ENCODE measurements around the gene GPR65.
"Not testable (repeated sequence)": the region's sequence is repeated elsewhere in the genome, so short reads cannot be mapped to it uniquely, and the experiment has no call there.

Gene GPR65

GRCh38 chr14:88004506-88005036, 364 bp upstream of the GPR65 start:
- no peak for DNase-seq (ENCODE audit: low read depth)

GRCh38 chr14:88005978-88006851, 1.3 kb downstream of the GPR65 start:
- DNase-seq (ENCODE audit: low read depth) = no peak

- no peak for DNase-seq (ENCODE audit: low read depth)
Measured at GRCh38 chr14:88007608-88008007, 2.7 kb downstream of the GPR65 start.

- no peak for DNase-seq (ENCODE audit: low read depth)
Measured at GRCh38 chr14:88008039-88008742, 3.3 kb downstream of the GPR65 start.

GRCh38 chr14:88009486-88009885, 4.6 kb downstream of the GPR65 start:
- no peak for DNase-seq (ENCODE audit: low read depth)

- no peak for DNase-seq (ENCODE audit: low read depth)
Measured at GRCh38 chr14:88010331-88010730, 5.4 kb downstream of the GPR65 start.

GRCh38 chr14:88012495-88012894, 7.6 kb downstream of the GPR65 start:
- DNase-seq (ENCODE audit: low read depth) = no peak

GRCh38 chr14:88013750-88014349, 8.9 kb downstream of the GPR65 start:
- DNase-seq (ENCODE audit: low read depth) = peak; percentile 32

- no peak for DNase-seq (ENCODE audit: low read depth)
Measured at GRCh38 chr14:88016768-88017167, 11.8 kb downstream of the GPR65 start.

GRCh38 chr14:88017535-88017934, 12.6 kb downstream of the GPR65 start:
- DNase-seq (ENCODE audit: low read depth) = no peak

GRCh38 chr14:88023658-88024187, 18.8 kb downstream of the GPR65 start:
- no peak for DNase-seq (ENCODE audit: low read depth)

GRCh38 chr14:88024252-88025086, 19.5 kb downstream of the GPR65 start:
- not testable (repeated sequence) for DNase-seq (ENCODE audit: low read depth)

- no peak for DNase-seq (ENCODE audit: low read depth)
Measured at GRCh38 chr14:88025313-88025712, 20.4 kb downstream of the GPR65 start.

- DNase-seq (ENCODE audit: low read depth) = no peak
Measured at GRCh38 chr14:88026890-88027289, 22.0 kb downstream of the GPR65 start.

- DNase-seq (ENCODE audit: low read depth) = no peak
Measured at GRCh38 chr14:88029500-88029899, 24.6 kb downstream of the GPR65 start.

GRCh38 chr14:88030079-88030478, 25.1 kb downstream of the GPR65 start:
- DNase-seq (ENCODE audit: low read depth) = no peak

- no peak for DNase-seq (ENCODE audit: low read depth)
Measured at GRCh38 chr14:88030892-88031291, 26.0 kb downstream of the GPR65 start.

GRCh38 chr14:88032373-88032772, 27.4 kb downstream of the GPR65 start:
- no peak for DNase-seq (ENCODE audit: low read depth)

GRCh38 chr14:88034076-88034475, 29.1 kb downstream of the GPR65 start:
- DNase-seq (ENCODE audit: low read depth) = no peak

GRCh38 chr14:88036422-88036821, 31.5 kb downstream of the GPR65 start:
- DNase-seq (ENCODE audit: low read depth) = no peak

GRCh38 chr14:88037325-88037724, 32.4 kb downstream of the GPR65 start:
- no peak for DNase-seq (ENCODE audit: low read depth)

GRCh38 chr14:88039197-88039596, 34.3 kb downstream of the GPR65 start:
- no peak for DNase-seq (ENCODE audit: low read depth)
